ENCODE measurements around the gene COL1A2. TPM values are rescaled to one million over a fixed set of nuclear protein-coding genes. Genes with fewer than 3 reads are reported as not detected.

COL1A2 gene
- total and polyA plus RNA-seq, 2 of the 8 experiments (the other 6 are each of a cell fraction or from before 2014, with no cell fraction given), result 45.2 to 87.2 TPM

DNA sequence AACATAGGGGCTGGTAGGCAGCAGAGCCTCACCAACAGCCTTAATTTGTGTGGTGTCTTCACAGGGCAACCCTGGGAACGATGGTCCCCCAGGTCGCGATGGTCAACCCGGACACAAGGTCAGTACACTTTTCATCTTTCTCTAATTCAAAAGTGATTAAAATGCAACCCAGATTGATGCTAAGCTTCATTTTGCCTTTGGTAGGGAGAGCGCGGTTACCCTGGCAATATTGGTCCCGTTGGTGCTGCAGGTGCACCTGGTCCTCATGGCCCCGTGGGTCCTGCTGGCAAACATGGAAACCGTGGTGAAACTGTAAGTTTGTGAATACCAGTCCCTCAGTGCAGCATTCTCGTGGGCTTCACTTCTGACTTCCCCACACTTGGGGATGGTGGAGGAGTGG lies 30.9 kb downstream of the COL1A2 start:
- no peak overlapping the region for H4K5ac ChIP-seq (ENCODE audit: insufficient read length, low read depth, low read length)
- no peak overlapping the region for H3K9ac ChIP-seq (replicated peaks in 1 of 4; ENCODE audit: extremely low read depth in 1 of 4, low read depth in 3 of 4, low read length in 3 of 4)
- H2BK15ac ChIP-seq (ENCODE audit: low read length), result no peak overlapping the region
- ChIA-PET CTCF (ENCODE audit: partially characterized antibody) (interaction anchor here (0.9 to 3.3 kb wide), 5 partner anchors 11 to 137 kb away, joined by 3 to 18 read pairs (median 4); partner anchors contain the start of gene COL1A2), POLR2A (ENCODE audit: partially characterized antibody) (no interaction called here)
- TF ChIP-seq SP2 (IDR thresholded peaks at IDR 0.05; ENCODE audit: low read length) (no peak), RXRA (IDR thresholded peaks at IDR 0.05; ENCODE audit: insufficient read depth, low read depth, low read length) (no peak)
- no peak overlapping the region for H3K4ac ChIP-seq (replicated peaks; ENCODE audit: insufficient read length, low read depth, low read length)
- H3K27me3 ChIP-seq (replicated peaks in 1 of 4; ENCODE audit: control insufficient read depth in 3 of 4, extremely low read depth in 1 of 4, insufficient read depth in 3 of 4, low read length in 3 of 4), result no peaks in the 10 kb centered on the region
- no peak overlapping the region for H2BK20ac ChIP-seq (ENCODE audit: low read length)
- no peaks in the 10 kb centered on the region for H3K79me1 ChIP-seq (ENCODE audit: low read depth, low read length)
- H2AK5ac ChIP-seq (ENCODE audit: low read depth, low read length), result no peak overlapping the region
- no peak overlapping the region for H2BK12ac ChIP-seq (ENCODE audit: low read depth, low read length)
- no peak overlapping the region for H2BK120ac ChIP-seq (replicated peaks; ENCODE audit: low read depth, low read length)
- FAIRE-seq, result no peak
- H3K23ac ChIP-seq (ENCODE audit: insufficient read length), result no peak overlapping the region
- H3K18ac ChIP-seq (ENCODE audit: extremely low read depth, low read length), result no peak overlapping the region
- WGBS, 2 experiments (ENCODE audit: extremely low coverage in 1 of 2, insufficient coverage in 1 of 2, insufficient read length in 1 of 2, insufficient replicate concordance in 2 of 2, low coverage in 1 of 2, low lambda C conversion rate in 2 of 2, missing lambda C conversion rate in 1 of 2), result 90% methylated on average over 10 of the region's 10 CpGs; no CpG with 5 or more reads in 1 of the 2 experiments
- H3K23me2 ChIP-seq (ENCODE audit: low read depth, low read length), result no peaks in the 10 kb centered on the region
- H3K14ac ChIP-seq (ENCODE audit: insufficient read length), result no peak overlapping the region
- no peaks in the 10 kb centered on the region for H3K9me3 ChIP-seq (ENCODE audit: insufficient read depth in 2 of 2, low read depth in 1 of 2, low read length in 1 of 2)
- H2BK5ac ChIP-seq (ENCODE audit: low read depth, low read length), result no peak overlapping the region
- H3K36me3 ChIP-seq (ENCODE audit: control insufficient read depth in 2 of 4, insufficient read depth in 4 of 4, low read length in 3 of 4), result peaks cover 41 to 90% (median 74%) of the 10 kb centered on the region in 4 experiments
- H4K20me1 ChIP-seq (replicated peaks in 1 of 2; ENCODE audit: control insufficient read depth in 1 of 2, insufficient read depth in 2 of 2, low read length in 2 of 2), result no peaks in the 10 kb centered on the region
- H2AFZ ChIP-seq (ENCODE audit: low read length), result no peak overlapping the region
- no peaks in the 10 kb centered on the region for H3K4me1 ChIP-seq (replicated peaks in 1 of 4; ENCODE audit: control insufficient read depth in 3 of 4, insufficient read depth in 4 of 4, low read length in 3 of 4)
- no peaks in the 10 kb centered on the region for H3K79me2 ChIP-seq (ENCODE audit: control insufficient read depth in 1 of 2, insufficient read depth in 2 of 2, low read length in 2 of 2)
- no peak overlapping the region for H3K27ac ChIP-seq (ENCODE audit: low read depth, low read length)
- H3K56ac ChIP-seq (replicated peaks; ENCODE audit: insufficient read length, low read depth, low read length), result no peak overlapping the region
- no peak overlapping the region; the same call in 1 of the 2 replicates for H4K8ac ChIP-seq (ENCODE audit: extremely low read depth, insufficient read depth, low read length)
- H3K4me2 ChIP-seq (ENCODE audit: insufficient read depth in 1 of 2, low read depth in 2 of 2, low read length in 2 of 2), result no peak overlapping the region
- no peak overlapping the region for H4K91ac ChIP-seq (replicated peaks; ENCODE audit: insufficient read length, low read length)
- DNase-seq (ENCODE audit: low read depth in 1 of 2, low spot score in 2 of 2), result no peak
- H3K4me3 ChIP-seq (ENCODE audit: extremely low read depth in 1 of 4, insufficient read depth in 2 of 4, low read depth in 3 of 4, low read length in 4 of 4), result no peak overlapping the region
